ENCODE results near the gene P3H3.
A peak's percentile ranks its signal among the peaks of the same experiment; 100 is the strongest.

Gene P3H3

DNA sequence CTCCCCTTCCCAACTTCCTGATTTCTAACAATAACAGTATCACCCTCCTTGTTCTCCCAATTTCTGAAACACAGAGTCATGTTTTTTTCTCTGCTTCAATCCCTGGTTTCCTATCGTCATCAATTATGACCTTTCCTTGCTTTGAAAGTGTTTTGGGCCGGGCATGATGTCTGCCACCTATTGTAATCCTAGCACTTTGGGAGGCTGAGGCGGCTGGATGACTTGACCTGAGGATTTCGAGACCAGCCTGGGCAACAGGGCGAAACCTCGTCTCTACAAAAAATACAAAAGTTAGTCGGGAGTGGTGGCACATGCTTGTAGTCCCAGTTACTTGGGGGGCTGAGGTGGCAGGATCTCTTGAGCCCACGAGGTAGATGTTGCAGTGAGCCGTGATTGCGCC, 19.2 kb upstream of the P3H3 start:
- DNase-seq: no peak

DNA sequence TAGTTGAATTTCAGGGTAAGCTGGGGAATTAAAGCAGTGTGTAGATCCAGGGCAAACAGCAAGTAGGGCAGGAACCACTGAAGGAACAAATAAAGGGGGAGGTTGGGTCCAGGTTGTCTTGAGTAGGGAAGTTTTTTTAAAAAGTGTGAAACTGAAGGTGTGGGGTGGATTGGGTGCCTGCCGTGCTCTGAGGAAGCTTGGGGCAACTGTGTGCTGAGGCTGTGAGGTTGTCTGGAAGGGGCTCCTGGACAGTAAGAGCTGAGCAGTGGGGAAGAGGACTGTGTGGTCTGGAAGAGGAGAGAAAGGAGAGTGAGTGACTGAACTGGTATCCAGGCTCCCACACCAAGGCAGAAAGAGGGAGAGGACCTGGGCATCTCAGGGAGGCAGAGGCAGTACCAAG, 17.4 kb upstream of the P3H3 start:
- no peak for DNase-seq

DNA sequence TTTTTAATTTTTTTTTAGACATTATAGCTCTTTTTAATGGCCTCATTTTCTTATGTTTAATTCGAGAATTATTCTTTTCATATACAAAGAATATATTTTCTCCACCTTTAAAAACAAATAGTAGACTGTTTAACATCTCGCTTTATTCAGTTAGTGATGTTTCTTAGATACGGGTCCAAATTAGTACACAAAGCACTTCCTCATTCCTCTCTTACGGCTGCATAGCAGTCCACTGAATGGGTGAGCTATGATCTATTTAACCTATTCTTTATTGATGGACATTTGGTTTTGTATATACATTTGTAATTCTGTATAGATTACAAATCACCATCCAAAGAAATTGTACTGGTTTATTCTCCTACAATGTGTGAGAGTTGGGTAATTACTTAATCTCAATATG, 14.8 kb upstream of the P3H3 start:
- DNase-seq: no peak

DNA sequence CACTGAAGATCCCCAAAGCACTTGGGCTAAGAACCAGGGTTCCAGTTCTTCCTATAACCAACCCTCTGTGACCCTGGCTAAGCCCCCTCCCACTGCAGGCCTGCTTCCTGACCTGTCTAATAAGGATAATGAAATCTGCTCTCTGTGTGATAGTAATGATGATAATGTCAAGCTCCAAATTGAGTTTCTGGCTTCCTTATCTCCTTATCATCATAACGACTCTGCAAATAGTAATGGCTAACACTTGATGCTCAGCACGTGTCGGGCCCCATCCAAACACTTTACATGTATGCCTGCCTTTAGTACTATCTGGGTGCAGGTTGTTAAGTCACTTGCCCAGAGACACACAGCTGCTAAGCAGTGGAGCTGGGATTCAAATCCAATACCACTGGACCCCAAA, 11.6 kb upstream of the P3H3 start:
- DNase-seq: no peak

DNA sequence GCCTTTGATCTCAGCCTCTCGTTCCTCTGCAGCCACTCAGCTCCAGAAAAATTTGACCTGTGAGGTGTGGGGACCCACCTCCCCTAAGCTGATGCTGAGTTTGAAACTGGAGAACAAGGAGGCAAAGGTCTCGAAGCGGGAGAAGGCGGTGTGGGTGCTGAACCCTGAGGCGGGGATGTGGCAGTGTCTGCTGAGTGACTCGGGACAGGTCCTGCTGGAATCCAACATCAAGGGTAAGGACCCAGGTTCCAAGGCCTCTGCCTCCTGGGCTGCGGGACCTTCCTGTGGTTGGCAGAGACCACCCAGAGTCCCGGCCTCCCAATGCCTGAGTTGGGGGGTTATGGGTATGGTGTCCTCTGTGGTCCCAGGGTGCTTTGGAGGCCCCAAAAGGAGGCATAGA, 11.1 kb upstream of the P3H3 start:
- no peak for DNase-seq

DNA sequence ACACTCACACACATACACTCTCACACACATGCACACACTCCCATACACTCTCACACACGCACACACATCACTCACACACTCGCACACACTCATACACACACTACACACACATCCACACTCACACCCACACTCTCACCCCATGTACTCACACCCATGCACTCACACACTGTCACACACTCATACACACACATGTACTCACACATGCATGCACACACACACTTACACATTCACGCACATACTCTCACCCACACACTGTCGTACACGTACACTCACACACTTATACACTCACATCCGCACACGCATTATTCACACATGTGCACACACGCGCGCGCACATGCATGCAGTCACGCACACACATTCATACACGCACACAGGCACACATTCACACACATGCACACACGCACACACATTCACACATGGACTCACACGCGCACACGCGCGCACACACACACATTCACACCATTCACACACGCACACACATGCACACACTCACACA, 10.5 kb upstream of the P3H3 start:
- no peak for DNase-seq

DNA sequence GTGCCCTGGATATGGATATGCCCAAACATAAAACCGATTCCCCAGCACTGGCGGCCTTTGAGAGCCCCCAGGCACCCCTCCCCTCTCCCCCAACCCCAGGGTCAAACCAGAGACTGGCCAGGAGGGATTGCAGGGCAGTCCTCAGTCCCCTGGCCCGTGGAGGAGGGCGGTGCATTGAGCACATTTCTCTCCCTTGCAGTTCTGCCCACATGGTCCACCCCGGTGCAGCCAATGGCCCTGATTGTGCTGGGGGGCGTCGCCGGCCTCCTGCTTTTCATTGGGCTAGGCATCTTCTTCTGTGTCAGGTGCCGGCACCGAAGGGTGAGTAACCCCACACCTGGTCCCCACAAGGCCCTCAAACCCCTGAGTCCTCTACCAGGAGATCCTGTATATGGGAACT, 10.0 kb upstream of the P3H3 start:
- no peak for DNase-seq

DNA sequence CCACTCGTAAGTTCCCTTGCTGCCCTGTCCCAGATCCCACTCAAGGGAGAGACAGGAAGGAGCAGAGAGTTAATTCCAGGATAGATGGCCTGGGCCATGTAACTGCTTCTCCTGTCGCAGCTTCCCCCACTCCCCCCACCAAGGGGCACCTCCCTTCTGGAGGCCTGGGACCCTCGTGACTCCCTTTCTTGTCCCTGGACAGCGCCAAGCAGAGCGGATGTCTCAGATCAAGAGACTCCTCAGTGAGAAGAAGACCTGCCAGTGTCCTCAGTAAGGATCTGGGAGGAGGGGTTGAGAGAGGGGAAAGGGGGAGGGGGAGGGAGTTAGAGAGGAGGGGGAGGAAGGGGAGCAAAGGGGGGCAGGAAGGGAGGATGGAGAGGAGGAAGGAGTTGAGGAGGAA, 9.6 kb upstream of the P3H3 start:
- DNase-seq: no peak

DNA sequence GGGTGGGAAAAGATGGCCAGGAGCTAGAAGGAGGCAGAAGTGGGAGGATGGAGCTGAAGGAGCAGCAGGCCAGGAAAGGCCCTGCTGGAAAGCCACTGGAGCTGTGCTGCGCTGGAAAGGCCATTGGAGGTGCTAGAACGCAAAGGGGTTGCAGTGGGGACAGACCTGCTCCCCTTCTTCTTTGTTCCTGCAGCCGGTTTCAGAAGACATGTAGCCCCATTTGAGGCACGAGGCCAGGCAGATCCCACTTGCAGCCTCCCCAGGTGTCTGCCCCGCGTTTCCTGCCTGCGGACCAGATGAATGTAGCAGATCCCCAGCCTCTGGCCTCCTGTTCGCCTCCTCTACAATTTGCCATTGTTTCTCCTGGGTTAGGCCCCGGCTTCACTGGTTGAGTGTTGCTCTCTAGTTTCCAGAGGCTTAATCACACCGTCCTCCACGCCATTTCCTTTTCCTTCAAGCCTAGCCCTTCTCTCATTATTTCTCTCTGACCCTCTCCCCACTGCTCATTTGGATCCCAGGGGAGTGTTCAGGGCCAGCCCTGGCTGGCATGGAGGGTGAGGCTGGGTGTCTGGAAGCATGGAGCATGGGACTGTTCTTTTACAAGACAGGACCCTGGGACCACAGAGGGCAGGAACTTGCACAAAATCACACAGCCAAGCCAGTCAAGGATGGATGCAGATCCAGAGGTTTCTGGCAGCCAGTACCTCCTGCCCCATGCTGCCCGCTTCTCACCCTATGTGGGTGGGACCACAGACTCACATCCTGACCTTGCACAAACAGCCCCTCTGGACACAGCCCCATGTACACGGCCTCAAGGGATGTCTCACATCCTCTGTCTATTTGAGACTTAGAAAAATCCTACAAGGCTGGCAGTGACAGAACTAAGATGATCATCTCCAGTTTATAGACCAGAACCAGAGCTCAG, 8.8 kb upstream of the P3H3 start:
- no peak for DNase-seq

DNA sequence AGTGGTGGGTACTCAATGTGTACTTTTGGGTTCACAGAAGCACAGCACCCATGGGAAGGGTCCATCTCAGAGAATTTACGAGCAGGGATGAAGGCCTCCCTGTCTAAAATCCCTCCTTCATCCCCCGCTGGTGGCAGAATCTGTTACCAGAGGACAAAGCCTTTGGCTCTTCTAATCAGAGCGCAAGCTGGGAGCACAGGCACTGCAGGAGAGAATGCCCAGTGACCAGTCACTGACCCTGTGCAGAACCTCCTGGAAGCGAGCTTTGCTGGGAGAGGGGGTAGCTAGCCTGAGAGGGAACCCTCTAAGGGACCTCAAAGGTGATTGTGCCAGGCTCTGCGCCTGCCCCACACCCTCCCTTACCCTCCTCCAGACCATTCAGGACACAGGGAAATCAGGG, 8.0 kb upstream of the P3H3 start:
- DNase-seq: no peak

DNA sequence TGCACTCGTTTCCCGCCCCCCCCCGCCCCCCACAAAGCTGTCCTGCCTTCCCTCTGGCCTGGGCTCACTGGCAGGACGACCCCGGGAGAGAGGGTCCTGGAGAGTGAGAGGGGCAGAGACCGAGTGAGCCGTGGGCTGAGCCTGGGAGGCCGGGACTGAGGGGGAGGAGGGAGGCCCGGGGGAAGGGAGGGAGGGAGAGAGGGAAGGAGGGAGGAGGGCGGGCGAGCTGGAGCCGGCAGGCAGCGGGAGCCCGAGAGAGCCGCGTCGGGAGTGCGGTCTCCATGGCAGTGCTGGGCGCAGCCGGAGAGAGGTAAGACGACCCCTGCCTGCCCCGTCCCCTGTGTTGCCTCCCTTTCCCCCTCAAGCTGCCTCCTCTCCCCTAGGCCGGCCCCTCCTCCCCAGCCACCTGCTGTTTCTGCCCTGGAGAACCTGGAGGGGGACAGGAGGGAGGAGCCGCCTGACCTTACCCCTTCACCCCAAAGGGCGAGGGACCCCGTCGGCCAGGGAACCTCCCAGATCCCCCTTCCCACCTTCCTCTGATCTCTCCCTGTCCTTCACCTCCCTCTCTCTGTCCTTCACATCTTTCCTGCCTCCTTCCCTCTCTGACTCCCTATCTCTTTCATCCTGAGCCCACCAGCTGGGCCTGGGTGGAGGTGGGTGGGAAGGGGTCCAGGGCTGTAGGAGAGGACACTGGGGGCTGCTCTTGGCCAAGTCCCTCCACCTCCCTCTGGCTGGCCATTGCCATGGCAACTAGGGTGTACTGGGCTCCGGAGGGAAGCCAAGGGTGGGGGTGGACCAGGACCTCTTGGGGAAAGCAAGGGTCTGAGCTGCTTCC, 6.4 kb upstream of the P3H3 start, which contains the start of gene GPR162:
TSS of gene GPR162 (plus strand) at position 231 of the 835 bp plus-strand sequence. CDS start 2,078 bp downstream, outside the sequence.
- DNase-seq: peak; percentile 90

DNA sequence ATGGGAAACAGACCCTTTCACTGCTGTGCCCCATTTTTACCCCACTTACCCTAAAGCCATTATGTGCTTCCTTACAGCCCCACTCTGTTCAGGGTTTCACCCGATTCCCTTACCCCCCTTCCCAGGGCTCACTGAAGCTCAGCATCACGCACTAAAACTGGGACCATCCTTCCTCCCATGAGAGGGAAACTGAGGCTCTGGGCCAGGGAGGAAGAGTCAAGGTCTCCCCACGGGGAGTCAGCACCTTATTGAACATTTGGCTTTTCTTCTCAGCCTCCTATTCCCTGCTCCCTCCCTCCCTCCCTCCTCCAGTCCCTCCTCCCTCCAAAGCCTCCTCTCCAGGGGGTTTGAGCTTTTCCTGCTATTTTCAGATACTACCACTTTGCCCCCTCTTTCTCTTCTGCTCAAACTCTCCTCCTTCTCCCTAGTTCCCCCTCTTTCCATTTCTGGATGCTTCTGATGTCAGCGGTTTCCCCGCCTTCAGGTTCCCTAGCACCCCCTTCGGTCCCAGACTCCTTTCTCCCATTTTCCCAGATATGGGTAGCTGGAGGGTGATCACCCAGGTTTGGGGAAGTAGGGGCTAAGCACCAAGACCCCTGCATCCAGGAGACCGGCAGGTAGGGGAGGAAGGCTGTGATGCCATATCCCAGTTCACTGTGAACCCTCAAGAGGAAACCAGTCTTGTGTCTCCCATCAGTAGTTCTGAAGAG, 5.6 kb upstream of the P3H3 start:
- peak; percentile 35 for DNase-seq

DNA sequence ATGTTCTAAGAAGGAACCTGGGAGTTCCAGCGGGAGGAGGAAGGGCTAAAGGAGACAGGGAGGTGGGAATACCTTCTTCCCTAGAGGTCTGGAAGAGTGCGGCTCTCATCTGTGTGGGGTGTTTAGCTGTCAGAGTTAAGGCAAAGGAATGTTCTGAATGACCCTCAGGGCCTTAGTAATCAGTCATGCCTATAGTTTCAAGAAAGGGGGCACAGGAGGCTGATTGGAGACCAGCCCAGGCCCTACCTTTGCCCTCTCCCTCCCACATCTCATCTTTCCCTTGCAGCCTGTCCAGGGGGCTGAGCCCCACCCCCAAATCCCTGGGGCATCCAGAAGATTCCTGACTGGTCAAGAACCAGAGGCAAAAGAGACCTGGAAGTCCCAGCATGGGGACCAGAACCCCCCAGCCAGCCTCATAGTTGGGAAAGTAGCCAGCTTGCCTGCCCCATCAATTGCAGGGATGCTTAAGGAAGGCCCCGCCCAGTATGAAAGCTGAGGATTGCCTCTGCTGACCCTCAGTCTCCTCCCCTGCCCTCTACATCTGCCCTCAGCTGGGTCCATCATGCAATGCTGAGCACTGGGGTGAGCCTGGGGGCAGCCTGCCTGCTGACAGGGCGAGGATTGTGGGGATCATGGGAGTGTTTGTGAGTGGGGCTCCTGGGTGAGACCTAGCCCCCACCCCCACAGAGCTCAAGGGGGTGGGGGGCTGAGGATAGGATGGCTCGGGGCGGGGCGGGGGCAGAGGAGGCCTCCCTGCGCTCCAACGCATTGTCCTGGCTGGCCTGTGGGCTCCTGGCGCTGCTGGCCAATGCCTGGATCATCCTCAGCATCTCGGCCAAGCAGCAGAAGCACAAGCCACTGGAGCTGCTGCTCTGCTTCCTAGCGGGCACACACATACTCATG, 4.8 kb upstream of the P3H3 start:
- DNase-seq: peak; percentile 39

DNA sequence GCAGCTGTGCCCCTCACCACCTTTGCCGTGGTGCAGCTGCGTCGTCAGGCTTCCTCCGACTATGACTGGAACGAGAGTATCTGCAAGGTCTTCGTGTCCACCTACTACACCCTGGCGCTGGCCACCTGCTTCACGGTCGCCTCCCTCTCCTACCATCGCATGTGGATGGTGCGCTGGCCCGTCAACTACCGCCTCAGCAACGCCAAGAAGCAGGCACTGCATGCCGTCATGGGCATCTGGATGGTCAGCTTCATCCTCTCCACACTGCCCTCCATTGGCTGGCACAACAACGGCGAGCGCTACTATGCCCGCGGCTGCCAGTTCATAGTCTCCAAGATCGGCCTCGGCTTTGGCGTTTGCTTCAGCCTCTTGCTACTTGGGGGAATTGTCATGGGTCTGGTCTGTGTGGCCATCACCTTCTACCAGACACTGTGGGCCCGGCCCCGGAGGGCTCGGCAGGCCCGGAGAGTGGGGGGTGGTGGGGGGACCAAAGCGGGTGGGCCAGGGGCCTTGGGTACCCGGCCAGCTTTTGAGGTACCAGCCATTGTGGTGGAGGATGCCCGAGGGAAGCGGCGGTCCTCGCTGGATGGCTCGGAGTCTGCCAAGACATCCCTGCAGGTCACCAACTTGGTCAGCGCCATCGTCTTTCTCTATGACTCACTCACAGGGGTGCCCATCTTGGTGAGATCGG, 4.0 kb upstream of the P3H3 start:
- no peak for DNase-seq

DNA sequence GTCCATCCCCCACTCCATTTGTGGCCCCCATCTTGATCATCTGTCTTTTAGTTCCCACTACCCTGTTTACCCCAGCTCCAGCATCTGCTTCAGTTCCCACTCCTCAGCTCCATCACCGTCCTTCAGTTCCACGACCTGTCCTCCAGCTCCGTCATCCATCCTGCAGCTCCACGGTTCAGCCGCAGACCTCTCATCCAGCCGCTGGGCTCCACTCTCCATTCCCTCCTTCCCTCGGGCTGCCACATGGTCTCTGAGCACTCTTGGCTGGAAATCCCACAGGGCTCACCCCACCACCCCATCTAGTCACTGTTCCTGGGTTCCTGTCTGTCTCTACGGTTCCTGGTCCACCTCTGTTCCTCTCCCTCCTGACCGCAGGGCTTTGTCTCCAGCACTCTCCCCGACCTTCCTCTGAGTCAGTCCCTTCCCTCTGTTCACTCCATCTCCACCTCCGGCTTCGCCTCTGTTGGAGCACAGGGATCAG, 3.3 kb upstream of the P3H3 start:
- DNase-seq: no peak

DNA sequence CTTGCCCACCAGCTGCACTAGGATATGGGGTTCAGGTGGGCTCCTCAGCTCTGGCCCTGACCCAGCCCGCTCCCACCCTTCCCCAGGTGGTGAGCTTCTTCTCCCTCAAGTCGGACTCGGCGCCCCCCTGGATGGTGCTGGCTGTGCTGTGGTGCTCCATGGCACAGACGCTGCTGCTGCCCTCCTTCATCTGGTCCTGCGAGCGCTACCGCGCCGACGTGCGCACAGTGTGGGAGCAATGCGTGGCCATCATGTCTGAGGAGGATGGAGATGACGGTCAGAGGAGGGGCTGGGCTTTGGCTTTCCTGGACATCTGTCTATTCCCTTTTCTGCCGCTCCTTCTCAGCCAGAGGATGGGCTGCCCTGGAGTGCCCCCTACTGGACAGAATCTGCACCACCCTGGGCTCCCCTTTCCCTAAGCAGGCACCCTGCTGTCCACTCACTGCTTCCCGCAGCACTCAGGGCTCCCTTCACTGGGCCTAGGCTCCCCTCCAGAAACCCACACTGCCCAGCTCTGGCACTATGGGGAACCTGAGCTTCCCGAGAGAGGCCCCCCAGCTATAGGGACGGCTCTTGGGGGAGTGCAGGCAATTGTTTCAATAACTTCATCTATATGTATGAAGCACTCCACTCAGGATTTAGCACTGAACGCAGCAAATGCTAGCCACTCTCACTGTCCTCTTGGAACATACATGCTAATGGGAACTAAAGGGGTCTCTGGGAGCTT, 2.6 kb upstream of the P3H3 start:
- peak; percentile 92 for DNase-seq

DNA sequence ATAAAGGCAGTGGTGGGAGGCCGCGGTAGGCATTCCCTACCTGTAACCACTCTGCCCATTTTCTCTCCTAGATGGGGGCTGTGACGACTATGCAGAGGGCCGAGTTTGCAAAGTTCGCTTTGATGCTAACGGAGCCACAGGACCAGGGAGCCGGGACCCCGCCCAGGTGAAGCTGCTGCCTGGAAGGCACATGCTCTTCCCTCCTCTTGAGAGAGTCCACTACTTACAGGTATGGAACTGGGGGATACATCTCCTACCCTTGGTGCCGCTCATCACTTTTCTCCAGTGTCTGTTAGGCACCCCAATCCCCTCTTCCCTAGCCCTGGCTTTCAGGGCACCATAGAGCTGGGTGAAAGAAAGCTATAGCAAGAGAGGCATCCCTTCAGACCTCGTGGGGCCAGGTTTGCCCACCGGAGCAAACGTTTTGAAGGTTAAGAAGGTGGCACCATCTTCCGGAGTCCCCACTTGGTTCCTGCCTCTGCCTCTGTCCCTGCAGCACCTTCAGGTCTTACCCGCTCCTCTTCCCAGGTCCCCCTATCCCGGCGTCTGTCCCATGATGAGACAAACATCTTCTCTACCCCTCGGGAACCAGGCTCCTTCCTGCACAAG, 2.0 kb upstream of the P3H3 start:
- DNase-seq: peak; percentile 30

DNA sequence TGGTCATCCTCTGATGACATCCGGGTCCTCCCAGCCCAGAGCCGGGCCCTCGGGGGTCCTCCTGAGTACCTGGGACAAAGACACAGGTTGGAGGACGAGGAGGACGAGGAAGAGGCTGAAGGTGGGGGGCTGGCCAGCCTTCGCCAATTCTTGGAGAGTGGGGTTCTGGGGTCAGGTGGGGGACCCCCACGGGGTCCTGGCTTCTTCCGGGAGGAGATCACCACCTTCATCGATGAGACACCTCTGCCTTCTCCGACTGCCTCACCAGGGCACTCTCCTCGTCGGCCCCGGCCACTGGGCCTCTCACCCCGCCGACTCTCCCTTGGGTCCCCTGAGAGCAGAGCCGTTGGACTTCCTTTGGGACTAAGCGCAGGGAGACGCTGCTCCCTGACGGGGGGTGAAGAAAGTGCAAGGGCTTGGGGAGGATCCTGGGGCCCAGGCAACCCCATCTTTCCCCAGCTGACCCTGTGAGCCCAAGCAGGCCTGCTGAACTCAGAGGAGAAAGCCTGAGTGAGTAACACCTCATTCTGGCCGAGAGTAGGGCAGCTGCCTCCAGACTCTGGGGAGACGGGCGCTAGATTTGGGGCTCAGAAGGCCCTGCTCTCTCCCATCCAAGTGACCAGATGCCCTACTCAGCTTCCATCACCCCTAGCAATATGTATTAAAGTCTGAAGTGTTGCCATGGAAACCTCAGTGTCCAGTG, 1.3 kb upstream of the P3H3 start:
- peak; percentile 48 for DNase-seq

DNA sequence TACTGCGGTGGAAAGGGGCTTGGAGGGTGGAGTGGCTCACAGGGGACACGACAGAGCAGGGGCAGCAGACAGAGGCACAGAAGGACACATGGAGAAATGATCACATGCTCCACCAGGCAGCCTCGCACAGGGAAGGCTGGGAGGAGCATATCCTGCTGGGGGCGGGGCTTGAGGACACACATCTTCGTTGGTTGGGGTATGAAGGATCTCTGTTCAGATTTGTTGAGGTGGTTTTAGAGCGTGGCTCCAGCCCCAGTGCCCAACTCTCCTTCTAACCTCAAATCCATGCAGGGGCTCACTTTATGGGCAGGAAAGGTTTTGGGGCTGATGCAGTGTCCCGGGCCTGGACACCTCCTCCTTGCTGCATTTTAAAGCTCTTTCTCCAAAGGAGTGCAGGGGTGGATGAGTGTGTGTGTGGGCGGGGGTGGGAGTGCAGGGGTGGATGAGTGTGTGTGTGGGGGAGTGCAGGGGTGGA, 733 bp upstream of the P3H3 start:
- peak; percentile 90 for DNase-seq

Data from left hindlimb (tissue), 1 donor.